GM10248 (cell line): ENCODE measurements around the gene ABHD12B.

Source experiments
- CTCF ChIA-PET: fragments of 300-600 bp; sonication (Branson Sonifier 250); formaldehyde crosslinking; extraction: SDS; loops from one replicate; lab custom pipeline; 2021; ENCODE audit warnings: antibody characterized with exemption; lab: Yijun Ruan, JAX
- POLR2A ChIA-PET: fragments of 350-650 bp; sonication (Branson Sonifier 250); formaldehyde crosslinking; extraction: SDS; loops from one replicate; lab custom pipeline; 2020; ENCODE audit warnings: antibody characterized with exemption; lab: Yijun Ruan, JAX
- DNase-seq: peaks from one replicate; pipeline ENCODE4 v3.0.0; 2012; ENCODE audit errors: extremely low spot score
- CTCF ChIP-seq: IDR thresholded peaks from 2 replicates; pipeline ENCODE4 v1.5.1; 2012; ENCODE audit warnings: mild to moderate bottlenecking, low read depth; ENCODE audit errors: extremely low read depth, missing control alignments, control extremely low read depth

The ABHD12B gene

GRCh38 chr14:50948205-50948604, 76.4 kb downstream of the ABHD12B start:
- ChIA-PET CTCF (no interaction called here), POLR2A (no interaction called here)
- TF ChIP-seq CTCF = no peak
- no peak for DNase-seq

- ChIA-PET CTCF (no interaction called here), POLR2A (no interaction called here)
- no peak for TF ChIP-seq CTCF
- no peak for DNase-seq
Observed at GRCh38 chr14:50951032-50951431, 79.2 kb downstream of the ABHD12B start.

- no peak for DNase-seq
- ChIA-PET CTCF (interaction anchor here (3.0 kb wide), 1 partner anchor 9 kb away, joined by 10 read pairs; no protein-coding TSS in a partner anchor), POLR2A (no interaction called here)
- TF ChIP-seq CTCF = no peak
Observed at GRCh38 chr14:50953502-50953901, 81.6 kb downstream of the ABHD12B start.
